ENCODE measurements around the gene PTGDR2. TPM values are rescaled to one million over a fixed set of nuclear protein-coding genes. Genes with fewer than 3 reads are reported as not detected.
A peak's percentile ranks its signal among the peaks of the same experiment; 100 is the strongest.

PTGDR2 gene
- total RNA-seq, 1 donor from 2014 or later = 2.6 TPM

- no peak for DNase-seq (ENCODE audit: extremely low spot score, unreplicated experiment)
- Mint-ChIP-seq H3K4me1 (ENCODE audit: unreplicated experiment) (no peaks in the 10 kb centered on the region), H3K27me3 (no peaks in the 10 kb centered on the region), H3K4me3 (no peak overlapping the region), H3K9me3 (no peaks in the 10 kb centered on the region), H3K27ac (no peak overlapping the region), H3K36me3 (no peaks in the 10 kb centered on the region)
- TF ChIP-seq, protein P1, sequence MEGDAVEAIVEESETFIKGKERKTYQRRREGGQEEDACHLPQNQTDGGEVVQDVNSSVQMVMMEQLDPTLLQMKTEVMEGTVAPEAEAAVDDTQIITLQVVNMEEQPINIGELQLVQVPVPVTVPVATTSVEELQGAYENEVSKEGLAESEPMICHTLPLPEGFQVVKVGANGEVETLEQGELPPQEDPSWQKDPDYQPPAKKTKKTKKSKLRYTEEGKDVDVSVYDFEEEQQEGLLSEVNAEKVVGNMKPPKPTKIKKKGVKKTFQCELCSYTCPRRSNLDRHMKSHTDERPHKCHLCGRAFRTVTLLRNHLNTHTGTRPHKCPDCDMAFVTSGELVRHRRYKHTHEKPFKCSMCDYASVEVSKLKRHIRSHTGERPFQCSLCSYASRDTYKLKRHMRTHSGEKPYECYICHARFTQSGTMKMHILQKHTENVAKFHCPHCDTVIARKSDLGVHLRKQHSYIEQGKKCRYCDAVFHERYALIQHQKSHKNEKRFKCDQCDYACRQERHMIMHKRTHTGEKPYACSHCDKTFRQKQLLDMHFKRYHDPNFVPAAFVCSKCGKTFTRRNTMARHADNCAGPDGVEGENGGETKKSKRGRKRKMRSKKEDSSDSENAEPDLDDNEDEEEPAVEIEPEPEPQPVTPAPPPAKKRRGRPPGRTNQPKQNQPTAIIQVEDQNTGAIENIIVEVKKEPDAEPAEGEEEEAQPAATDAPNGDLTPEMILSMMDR (conservative IDR thresholded peaks at IDR 0.05) = no peak
Observed at GRCh38 chr11:60872961-60873524, 17.3 kb upstream of the PTGDR2 start.

DNA sequence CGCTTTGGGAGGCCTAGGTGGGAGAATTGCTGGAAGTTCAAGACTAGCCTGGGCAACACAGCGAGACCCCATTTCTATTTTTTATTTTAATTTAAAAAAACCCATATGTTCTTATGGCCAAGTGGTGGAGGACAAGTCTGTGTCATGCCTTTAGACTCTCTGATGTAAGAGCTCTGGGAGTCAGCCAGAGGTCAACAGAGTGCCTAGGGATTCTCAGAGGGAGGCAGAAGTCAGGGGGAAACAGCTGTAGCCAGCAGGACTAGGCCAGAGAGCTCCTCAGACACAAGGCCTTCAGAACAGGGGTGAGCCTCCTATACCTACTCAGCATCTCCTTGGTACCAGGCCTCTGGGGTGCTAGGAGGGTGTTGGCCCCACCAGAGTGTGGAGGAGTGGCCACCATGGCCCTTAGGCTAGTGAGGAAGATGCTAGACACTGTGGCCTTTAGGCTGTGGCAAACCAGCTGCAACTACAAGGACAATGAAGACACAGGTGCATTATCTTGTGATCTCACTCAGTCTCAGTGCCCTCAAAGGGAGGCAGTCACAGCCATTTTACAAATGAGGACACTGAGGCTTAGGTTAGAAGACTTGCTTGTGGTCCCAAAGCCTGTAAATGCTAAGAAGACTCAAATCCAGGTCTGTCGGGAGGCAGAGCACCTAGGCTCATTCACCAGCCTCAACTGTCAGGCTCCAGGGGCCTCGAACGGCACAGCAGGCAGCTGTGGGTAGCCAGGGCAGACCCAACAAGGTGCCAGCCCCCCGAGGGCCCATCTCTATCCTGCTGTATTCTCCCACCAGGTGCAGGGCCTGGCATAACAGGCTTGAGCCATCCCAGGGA lies 16.6 kb upstream of the PTGDR2 start:
- H3K27ac Mint-ChIP-seq = no peak overlapping the region
- H3K27me3 Mint-ChIP-seq = no peaks in the 10 kb centered on the region
- H3K4me1 Mint-ChIP-seq (ENCODE audit: unreplicated experiment) = no peaks in the 10 kb centered on the region
- no peak overlapping the region for H3K4me3 Mint-ChIP-seq
- no peaks in the 10 kb centered on the region for H3K9me3 Mint-ChIP-seq
- peak; percentile 55 for DNase-seq (ENCODE audit: extremely low spot score, unreplicated experiment)
- TF ChIP-seq, protein P1 (conservative IDR thresholded peaks at IDR 0.05) = no peak
- H3K36me3 Mint-ChIP-seq = no peaks in the 10 kb centered on the region

- H3K9me3 Mint-ChIP-seq = no peaks in the 10 kb centered on the region
- TF ChIP-seq, protein P1 (conservative IDR thresholded peaks at IDR 0.05) = no peak
Observed at GRCh38 chr11:60871378-60872061, 15.8 kb upstream of the PTGDR2 start.

GRCh38 chr11:60870733-60871377 lies 15.1 kb upstream of the PTGDR2 start:
- no peaks in the 10 kb centered on the region for H3K4me1 Mint-ChIP-seq (ENCODE audit: unreplicated experiment)
- DNase-seq (ENCODE audit: extremely low spot score, unreplicated experiment) = no peak
- H3K9me3 Mint-ChIP-seq = no peaks in the 10 kb centered on the region
- H3K36me3 Mint-ChIP-seq = no peaks in the 10 kb centered on the region
- TF ChIP-seq, protein P1 (conservative IDR thresholded peaks at IDR 0.05) = no peak
- no peak overlapping the region for H3K27ac Mint-ChIP-seq
- H3K27me3 Mint-ChIP-seq = no peaks in the 10 kb centered on the region
- H3K4me3 Mint-ChIP-seq = no peak overlapping the region

More at GRCh38 chr11:60871378-60872061, 15.8 kb upstream of the PTGDR2 start:
- DNase-seq (ENCODE audit: extremely low spot score, unreplicated experiment) = no peak
- no peaks in the 10 kb centered on the region for H3K27me3 Mint-ChIP-seq
- no peak overlapping the region for H3K4me3 Mint-ChIP-seq
- H3K36me3 Mint-ChIP-seq = no peaks in the 10 kb centered on the region
- H3K27ac Mint-ChIP-seq = no peak overlapping the region
- H3K4me1 Mint-ChIP-seq (ENCODE audit: unreplicated experiment) = no peaks in the 10 kb centered on the region

DNA sequence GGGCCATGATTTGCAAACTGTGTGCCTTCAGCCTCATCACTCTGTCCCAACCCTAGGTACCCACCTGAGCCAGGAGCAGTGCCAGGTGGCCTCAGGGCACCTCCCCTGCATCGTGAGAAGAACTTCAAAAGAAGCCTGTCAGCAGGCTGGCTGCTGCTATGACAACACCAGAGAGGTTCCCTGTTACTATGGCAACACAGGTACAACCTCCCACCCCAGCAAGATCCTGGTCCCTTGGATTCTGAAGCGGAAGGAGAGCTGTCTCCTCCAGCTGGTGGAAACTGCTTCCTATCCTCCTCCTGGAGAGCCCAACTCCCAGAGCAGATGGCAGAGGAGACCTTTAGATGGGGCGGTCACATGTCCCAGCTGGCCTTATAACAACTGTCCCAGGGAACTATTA lies 14.5 kb upstream of the PTGDR2 start:
- Mint-ChIP-seq H3K27me3 (no peaks in the 10 kb centered on the region), H3K4me3 (no peak overlapping the region), H3K36me3 (no peaks in the 10 kb centered on the region), H3K9me3 (no peaks in the 10 kb centered on the region), H3K27ac (no peak overlapping the region), H3K4me1 (ENCODE audit: unreplicated experiment) (no peaks in the 10 kb centered on the region)
- TF ChIP-seq, protein P1 (conservative IDR thresholded peaks at IDR 0.05) = no peak
- DNase-seq (ENCODE audit: extremely low spot score, unreplicated experiment) = no peak
